HepG2 (cell line): ENCODE measurements around the gene IL22RA1. TPM values are rescaled to one million over a fixed set of nuclear protein-coding genes. Genes with fewer than 3 reads are reported as not detected.

Experiments used
- ATAC-seq: fragments of 200-7000 bp; cut with Tn5 transposase; 3 replicates; pipeline ENCODE4 v1.9.1; 2020; ENCODE audit warnings: mild to moderate bottlenecking, moderate library complexity
- BruUV-seq: library from RNA; stranded (reverse); fragments of 400-500 nt; replicated peaks from 2 replicates; lab custom pipeline; 2021; lab: Mats Ljungman, UMichigan
- CTCF ChIA-PET: fragments of 300-600 bp; formaldehyde crosslinking; extraction: SDS; loops from one replicate; lab custom pipeline; 2021; ENCODE audit warnings: low total read pairs, inconsistent platforms, low intra/inter-chr PET ratio; lab: Yijun Ruan, JAX
- POLR2A ChIA-PET: fragments of 350-600 bp; sonication (Branson Sonifier 250); formaldehyde crosslinking; loops from one replicate; lab custom pipeline; 2020; ENCODE audit warnings: antibody characterized with exemption, inconsistent platforms; lab: Yijun Ruan, JAX
- DNase-seq: peaks from one replicate; pipeline ENCODE4 v3.0.0-alpha.2; 2015; ENCODE audit warnings: low spot score
- FAIRE-seq: peaks from 3 replicates; lab custom pipeline; 2011; peaks lifted over from hg19 to GRCh38; lab: Jason Lieb, UNC
- H2AFZ ChIP-seq: one replicate; pipeline ENCODE4 v1.6.1; 2011; ENCODE audit warnings: low read length, inconsistent platforms
- H3K27ac ChIP-seq: fragments of 300-600 bp; 3 replicates; pipeline ENCODE4 v1.8.0; 2011; ENCODE audit warnings: mixed run types, mild to moderate bottlenecking, mixed read lengths, low read length, inconsistent platforms; ENCODE audit not compliant: insufficient read depth; ENCODE audit errors: extremely low read length
- H3K27me3 ChIP-seq, 2 experiments: fragments of 200-600 bp in 1 of 2; 2 replicates in 1 of 2; 3 replicates in 1 of 2; pipeline versions ENCODE4 v1.6.0 to v1.8.0; 2011; ENCODE audit warnings: low read length in 2 of 2, mild to moderate bottlenecking in 2 of 2, moderate library complexity in 2 of 2, inconsistent platforms in 1 of 2; ENCODE audit not compliant: insufficient read depth in 2 of 2, control insufficient read depth in 1 of 2
- H3K36me3 ChIP-seq, 2 experiments: fragments of 200-600 bp in 1 of 2; replicated peaks in 1 of 2; 2 replicates in 1 of 2; 3 replicates in 1 of 2; pipeline versions ENCODE4 v1.5.1 to v1.8.0; 2011; ENCODE audit warnings: low read length in 2 of 2, inconsistent platforms in 1 of 2; ENCODE audit not compliant: insufficient read depth in 2 of 2, control insufficient read depth in 1 of 2
- H3K4me1 ChIP-seq: 2 replicates; pipeline ENCODE4 v1.5.1; 2012; ENCODE audit warnings: low read length, inconsistent platforms; ENCODE audit not compliant: insufficient read depth
- H3K4me2 ChIP-seq: 2 replicates; pipeline ENCODE4 v1.6.0; 2011; ENCODE audit warnings: low read depth, low read length, inconsistent platforms
- H3K4me3 ChIP-seq, 3 experiments: fragments of 200-600 bp in 1 of 3; sonication (generic), shearing (Covaris generic) in 1 of 3; replicated peaks in 1 of 3; 2 replicates each; pipeline ENCODE4 v1.5.1; 2011 to 2016; ENCODE audit warnings: low read length in 3 of 3, inconsistent platforms in 2 of 3, low read depth in 2 of 3, mild to moderate bottlenecking in 2 of 3, control low read depth in 1 of 3, mixed read lengths in 1 of 3; ENCODE audit not compliant: insufficient read depth in 1 of 3
- H3K79me2 ChIP-seq: one replicate; pipeline ENCODE4 v1.6.1; 2011; ENCODE audit warnings: low read length, inconsistent platforms; ENCODE audit not compliant: insufficient read depth
- H3K9ac ChIP-seq: 2 replicates; pipeline ENCODE4 v1.6.0; 2011; ENCODE audit warnings: mild to moderate bottlenecking, low read depth, low read length, inconsistent platforms; ENCODE audit not compliant: insufficient read depth
- H3K9me3 ChIP-seq: 2 replicates; pipeline ENCODE4 v1.5.1; 2012; ENCODE audit warnings: mild to moderate bottlenecking, low read length
- H4K20me1 ChIP-seq: 2 replicates; pipeline ENCODE4 v1.6.0; 2011; ENCODE audit warnings: inconsistent platforms, mild to moderate bottlenecking, low read length, moderate library complexity; ENCODE audit not compliant: insufficient read depth
- ARID5B ChIP-seq: IDR thresholded peaks from 2 replicates; pipeline ENCODE4 v1.4.0; 2020; ENCODE audit warnings: mild to moderate bottlenecking, missing genetic modification reagents
- ELF3 ChIP-seq: IDR thresholded peaks from 2 replicates; pipeline ENCODE4 v1.6.1; 2016; ENCODE audit warnings: missing genetic modification reagents, missing compliant biosample characterization
- ERF ChIP-seq: IDR thresholded peaks from 2 replicates; pipeline ENCODE4 v1.6.1; 2018; ENCODE audit warnings: missing biosample characterization, missing genetic modification reagents
- MNT ChIP-seq: fragments of 450-650 bp; IDR thresholded peaks from 2 replicates; pipeline ENCODE4 v1.6.1; 2016
- MTA1 ChIP-seq: sonication (generic); formaldehyde crosslinking; IDR thresholded peaks from 2 replicates; pipeline ENCODE4 v1.4.0; 2020; ENCODE audit warnings: missing genetic modification reagents, mild to moderate bottlenecking, borderline replicate concordance
- MZF1 ChIP-seq: sonication (generic); formaldehyde crosslinking; IDR thresholded peaks from 2 replicates; pipeline ENCODE4 v1.8.1; 2023; ENCODE audit warnings: mild to moderate bottlenecking, missing genetic modification reagents, borderline replicate concordance
- NCOA2 ChIP-seq: sonication (generic); formaldehyde crosslinking; IDR thresholded peaks from 2 replicates; pipeline ENCODE4 v1.8.0; 2022; ENCODE audit warnings: inconsistent platforms
- SP4 ChIP-seq: sonication (generic); formaldehyde crosslinking; IDR thresholded peaks from 2 replicates; pipeline ENCODE4 v1.8.1; 2023; ENCODE audit warnings: mild to moderate bottlenecking, missing genetic modification reagents
- TFAP4 ChIP-seq: sonication (generic); IDR thresholded peaks from 2 replicates; pipeline ENCODE4 v1.6.1; 2016; ENCODE audit warnings: low read depth, borderline replicate concordance
- ZBTB26 ChIP-seq: IDR thresholded peaks from 2 replicates; pipeline ENCODE4 v1.6.1; 2016; ENCODE audit warnings: missing compliant biosample characterization, missing genetic modification reagents, borderline replicate concordance
- ZNF260 ChIP-seq: sonication (generic); formaldehyde crosslinking; IDR thresholded peaks from 2 replicates; pipeline ENCODE4 v1.4.0; 2020; ENCODE audit warnings: missing genetic modification reagents, low read depth, mild to moderate bottlenecking, borderline replicate concordance
- WGBS: methylation state at CpG from one replicate; pipeline ENCODE4 v1.1.6; 2017; ENCODE audit warnings: low lambda C conversion rate; 5-methylcytosine and 5-hydroxymethylcytosine counted together
- in situ Hi-C: cut with HindIII; loops from 2 replicates; pipeline ENCODE4 v1.10.0; 2017; ENCODE audit warnings: low pct_unique_long_range_greater_than_20kb; ENCODE audit not compliant: extremely low pct_ligation_motif_present
- intact Hi-C: fragments of 100-400 bp; cut with micrococcal nuclease; formaldehyde crosslinking; loops from one replicate; pipeline ENCODE4 v1.10.0; 2022; ENCODE audit not compliant: unreplicated experiment
- polyA plus RNA-seq, 8 experiments: library from polyadenylated mRNA; depleted of rRNA in 3 of 8; stranded (reverse) in 7 of 8; unstranded in 1 of 8; fragments of >200 nt; fragmentation: Illumina TruSeq in 4 of 8; extraction: Trizol in 4 of 8; gene quantifications; 2 replicates each; pipeline versions ENCODE4 v1.2.1 to v1.2.3, GENCODE V29; 2011 to 2016; ENCODE audit warnings: low read depth in 4 of 8, missing spikeins in 1 of 8, mixed read lengths in 1 of 8; ENCODE audit not compliant: insufficient read depth in 1 of 8
- total RNA-seq, 5 experiments: library from RNA; depleted of rRNA; stranded (reverse); fragments of >200 nt; fragmentation: Illumina TruSeq; extraction: Trizol; gene quantifications; 2 replicates each; pipeline ENCODE4 v1.2.3, GENCODE V29; 2016; ENCODE audit warnings: low read depth in 1 of 5

IL22RA1 gene
- total and polyA plus RNA-seq, 2 of the 13 experiments (the other 11 are each of a cell fraction or from before 2014, with no cell fraction given): 4.4 to 10.2 TPM

GRCh38 chr1:24100945-24101737 is 41.8 kb downstream of the IL22RA1 start (continued):
- no peak for TF ChIP-seq ELF3 (CRISPR knock-in tag)
- no peak for TF ChIP-seq SP4 (CRISPR knock-in tag)
- TF ChIP-seq MTA1: 0 out of 2 replicates have a peak, but pooled peaks have one; percentile 27
- TF ChIP-seq NCOA2: 0 out of 2 replicates have a peak, but pooled peaks have one; percentile 10
- no peak for TF ChIP-seq ERF (CRISPR knock-in tag)
- peak; percentile 59 for TF ChIP-seq ARID5B (CRISPR knock-in tag)

- H3K27ac ChIP-seq: no peak overlapping the region
- 84% methylated on average over 9 of the region's 12 CpGs for WGBS
- H3K79me2 ChIP-seq: no peaks in the 10 kb centered on the region
- H3K4me1 ChIP-seq: peaks cover 57% of the 10 kb centered on the region
- FAIRE-seq: no peak
- POLR2A ChIA-PET: no interaction called here
- no peak overlapping the region for H2AFZ ChIP-seq
- intact Hi-C loops: no loop called here
- no peaks in the 10 kb centered on the region for H3K9me3 ChIP-seq
- H4K20me1 ChIP-seq: no peaks in the 10 kb centered on the region
- H3K27me3 ChIP-seq: no peaks in the 10 kb centered on the region
- H3K4me3 ChIP-seq: no peak overlapping the region
- CTCF ChIA-PET: no interaction called here
- peaks cover 0 to 8% of the 10 kb centered on the region in 2 experiments; a peak in 1 of 5 replicates for H3K36me3 ChIP-seq
- no peak overlapping the region for H3K9ac ChIP-seq
- no TSS peak for BruUV-seq
- TF ChIP-seq MZF1 (CRISPR knock-in tag) (no peak), ZNF260 (no peak), TFAP4 (no peak), MNT (peak; percentile 46; the same call in 1 of the 2 replicates), ZBTB26 (no peak)
- DNase-seq: no peak
- H3K4me2 ChIP-seq: no peak overlapping the region
- ATAC-seq: no peak
- in situ Hi-C loops: no loop called here
Observed at GRCh38 chr1:24098943-24099638, 43.8 kb downstream of the IL22RA1 start.
